ENCODE measurements around the gene OPRL1.
"Not testable (repeated sequence)": the region's sequence is repeated elsewhere in the genome, so short reads cannot be mapped to it uniquely, and the experiment has no call there.

OPRL1 gene

DNA sequence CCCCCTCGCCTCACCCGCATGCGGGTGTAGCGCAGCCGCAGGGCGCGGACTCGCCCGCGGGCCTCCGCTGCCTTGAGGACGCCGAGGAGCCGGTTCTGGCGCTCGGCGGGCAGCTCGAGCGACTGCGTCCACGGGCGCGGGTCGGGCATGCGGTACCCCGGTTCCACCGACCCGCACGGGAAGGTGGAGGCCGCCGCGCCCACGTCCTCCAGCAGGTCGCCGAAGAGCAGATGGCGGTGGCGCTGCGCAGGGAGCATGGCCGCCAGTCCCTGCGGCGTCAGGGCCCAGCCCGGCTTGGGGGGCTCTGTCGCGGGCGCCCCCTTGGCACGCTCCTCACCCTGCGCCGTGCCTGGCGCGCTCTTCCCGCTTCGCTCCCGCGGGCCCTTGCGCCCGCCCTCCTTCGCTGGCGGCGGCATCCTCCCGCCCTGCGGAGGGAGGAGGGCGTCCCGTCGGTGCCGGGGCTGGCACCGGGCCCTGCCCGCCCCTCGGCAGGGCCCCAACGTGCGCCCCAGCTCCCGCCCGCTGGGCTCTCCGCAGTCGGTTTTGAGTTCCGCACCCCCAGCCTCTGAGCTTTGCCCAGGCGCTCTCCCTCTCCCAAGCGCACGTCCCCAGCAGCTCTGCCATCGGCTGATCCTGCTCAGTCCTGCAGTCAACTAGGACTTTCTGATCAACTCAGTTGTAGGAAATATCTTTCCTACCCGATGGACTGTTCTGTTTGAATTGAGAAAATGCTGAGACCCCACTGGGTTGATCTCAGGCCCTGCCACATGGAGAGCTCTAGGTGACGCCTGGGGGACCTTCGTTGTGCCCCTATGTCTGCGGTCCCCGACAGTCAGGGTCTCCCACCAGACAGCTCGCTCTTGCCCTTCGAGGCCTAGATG is 4.2 kb downstream of the OPRL1 start, which contains the start of gene LKAAEAR1:
LKAAEAR1 (minus strand) TSS at position 595 of the 881 bp plus-strand sequence; CDS start at position 416, 179 bp downstream.
- no peak for DNase-seq (ENCODE audit: low read depth in 1 of 2, low spot score in 1 of 2)

DNA sequence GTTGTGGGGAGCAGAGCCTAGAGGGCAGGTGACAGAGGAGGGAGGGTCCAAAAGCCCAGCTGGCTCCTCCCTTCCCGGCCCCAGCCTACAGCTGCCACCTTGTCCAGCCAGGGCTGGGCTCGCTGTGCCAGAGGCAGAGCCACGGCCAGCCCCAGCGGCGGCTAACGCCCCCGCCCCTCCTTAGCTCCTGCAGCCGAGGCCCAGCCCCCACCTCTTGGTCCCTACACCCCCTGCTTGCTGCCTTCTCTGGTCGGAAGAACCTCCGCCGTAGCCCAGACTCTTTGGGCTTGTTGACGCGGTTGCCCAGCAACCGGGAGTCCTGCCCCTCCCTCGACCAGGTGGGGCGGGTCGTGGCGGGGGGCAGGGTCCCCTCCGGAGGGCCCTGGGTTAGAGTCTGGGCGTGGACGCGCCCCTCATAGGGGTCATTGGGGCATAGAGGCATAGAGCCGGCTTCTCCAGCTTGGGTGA is 4.8 kb downstream of the OPRL1 start:
- DNase-seq (ENCODE audit: low read depth in 1 of 2, low spot score in 1 of 2): no peak

DNA sequence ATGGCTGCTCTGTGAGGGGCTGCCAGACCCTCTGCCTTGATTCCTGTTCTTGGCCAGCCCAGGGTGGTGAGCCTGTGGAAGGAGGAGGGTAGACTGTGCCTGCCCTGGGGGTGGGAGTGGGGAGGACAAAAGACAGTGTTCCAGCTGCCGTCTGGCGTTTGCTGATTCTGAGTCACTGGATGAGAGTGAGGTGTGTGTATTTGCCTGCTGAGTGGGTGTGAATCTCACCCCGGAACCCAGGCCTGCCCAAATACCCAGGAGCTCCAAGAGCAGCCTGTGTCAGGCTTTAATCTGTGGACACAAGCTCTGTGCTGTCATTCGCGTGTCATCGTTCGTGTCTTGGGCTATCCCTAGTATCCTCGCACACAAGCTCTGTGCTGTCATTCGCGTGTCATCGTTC is 6.9 kb downstream of the OPRL1 start:
- no peak for DNase-seq (ENCODE audit: low read depth in 1 of 2, low spot score in 1 of 2)

DNA sequence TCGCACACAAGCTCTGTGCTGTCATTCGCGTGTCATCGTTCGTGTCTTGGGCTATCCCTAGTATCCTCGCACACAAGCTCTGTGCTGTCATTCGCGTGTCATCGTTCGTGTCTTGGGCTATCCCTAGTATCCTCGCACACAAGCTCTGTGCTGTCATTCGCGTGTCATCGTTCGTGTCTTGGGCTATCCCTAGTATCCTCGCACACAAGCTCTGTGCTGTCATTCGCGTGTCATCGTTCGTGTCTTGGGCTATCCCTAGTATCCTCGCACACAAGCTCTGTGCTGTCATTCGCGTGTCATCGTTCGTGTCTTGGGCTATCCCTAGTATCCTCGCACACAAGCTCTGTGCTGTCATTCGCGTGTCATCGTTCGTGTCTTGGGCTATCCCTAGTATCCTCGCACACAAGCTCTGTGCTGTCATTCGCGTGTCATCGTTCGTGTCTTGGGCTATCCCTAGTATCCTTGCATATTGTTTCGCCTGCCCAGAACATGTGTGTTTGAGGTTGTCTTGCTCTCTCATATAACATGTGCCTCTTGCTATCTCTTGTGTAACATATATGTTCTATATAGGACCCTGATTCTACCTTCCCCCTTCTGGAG is 7.4 kb downstream of the OPRL1 start:
- DNase-seq (ENCODE audit: low read depth in 1 of 2, low spot score in 1 of 2): not testable (repeated sequence)

DNA sequence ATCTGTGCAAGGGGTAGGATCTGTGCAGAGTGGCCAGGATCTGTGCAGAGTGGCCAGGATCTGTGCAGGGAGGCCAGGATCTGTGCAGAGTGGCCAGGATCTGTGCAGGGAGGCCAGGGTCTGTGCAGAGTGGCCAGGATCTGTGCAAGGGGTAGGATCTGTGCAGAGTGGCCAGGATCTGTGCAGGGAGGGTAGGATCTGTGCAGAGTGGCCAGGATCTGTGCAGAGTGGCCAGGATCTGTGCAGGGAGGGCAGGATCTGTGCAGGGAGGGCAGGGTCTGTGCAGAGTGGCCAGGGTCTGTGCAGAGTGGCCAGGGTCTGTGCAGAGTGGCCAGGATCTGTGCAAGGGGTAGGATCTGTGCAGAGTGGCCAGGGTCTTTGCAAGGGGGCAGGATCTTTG is 8.7 kb downstream of the OPRL1 start:
- DNase-seq (ENCODE audit: low read depth in 1 of 2, low spot score in 1 of 2): not testable (repeated sequence)

DNA sequence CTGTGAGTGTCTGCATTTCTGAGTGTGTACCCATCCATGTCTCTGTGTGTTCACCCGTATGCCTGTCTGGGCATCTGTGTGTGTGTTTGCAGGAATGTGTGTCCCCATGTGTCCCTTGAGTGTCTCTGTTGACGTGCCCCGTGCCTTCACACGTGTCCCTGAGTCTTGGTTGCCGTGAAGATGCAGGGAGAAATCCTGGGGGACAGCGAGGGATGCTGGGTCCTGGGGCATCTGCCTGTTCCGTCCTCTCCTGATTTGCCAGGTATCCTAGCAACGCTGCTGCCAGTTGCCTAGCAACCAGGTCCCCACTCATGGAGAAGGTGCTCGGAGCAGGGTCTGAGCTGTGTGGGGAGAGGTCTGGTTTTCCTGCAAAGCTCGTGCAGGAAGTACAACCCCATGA is 10.3 kb downstream of the OPRL1 start:
- DNase-seq (ENCODE audit: low read depth in 1 of 2, low spot score in 1 of 2): no peak

DNA sequence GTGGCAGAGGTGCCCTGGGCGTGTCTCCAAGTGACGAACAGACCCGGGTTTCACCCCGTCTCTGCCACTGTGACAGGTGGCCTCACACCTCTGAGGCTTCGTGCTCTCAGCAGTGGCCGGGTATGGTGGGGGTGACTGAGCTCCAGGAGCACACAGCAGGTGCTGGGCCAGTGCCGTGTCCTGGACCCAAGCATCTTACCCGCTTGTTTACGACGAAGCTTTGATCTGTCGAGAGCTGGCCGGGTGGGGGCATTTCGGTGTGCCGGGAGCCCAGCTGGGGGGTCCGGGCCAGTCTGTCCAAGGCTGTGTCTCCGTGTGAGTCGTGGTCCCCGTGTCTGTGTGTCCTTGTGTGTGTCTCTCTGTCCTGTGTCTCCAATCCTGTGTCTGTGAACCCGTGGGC is 11.5 kb downstream of the OPRL1 start:
- no peak for DNase-seq (ENCODE audit: low read depth in 1 of 2, low spot score in 1 of 2)

DNA sequence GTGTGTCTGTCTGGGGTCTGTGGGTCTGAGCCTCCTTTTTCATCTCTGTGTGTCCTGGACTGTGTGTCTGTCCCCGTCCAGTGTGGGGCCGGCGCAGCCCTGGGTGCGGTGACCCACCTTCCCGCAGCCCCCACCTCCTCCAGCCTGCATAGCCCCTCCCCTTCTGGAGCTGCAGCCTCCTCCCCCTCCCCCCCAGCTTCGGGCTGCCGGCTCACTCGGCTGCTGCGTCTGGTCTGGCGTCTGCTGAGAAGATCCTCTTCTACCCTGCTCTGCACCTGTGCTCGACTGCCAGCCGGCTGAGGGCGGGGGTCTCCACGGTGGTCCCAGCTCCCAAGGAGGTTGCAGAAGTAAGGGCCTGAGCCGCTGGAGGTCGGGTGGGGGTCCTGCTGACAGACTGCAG is 11.9 kb downstream of the OPRL1 start:
- DNase-seq (ENCODE audit: low read depth in 1 of 2, low spot score in 1 of 2): no peak

DNA sequence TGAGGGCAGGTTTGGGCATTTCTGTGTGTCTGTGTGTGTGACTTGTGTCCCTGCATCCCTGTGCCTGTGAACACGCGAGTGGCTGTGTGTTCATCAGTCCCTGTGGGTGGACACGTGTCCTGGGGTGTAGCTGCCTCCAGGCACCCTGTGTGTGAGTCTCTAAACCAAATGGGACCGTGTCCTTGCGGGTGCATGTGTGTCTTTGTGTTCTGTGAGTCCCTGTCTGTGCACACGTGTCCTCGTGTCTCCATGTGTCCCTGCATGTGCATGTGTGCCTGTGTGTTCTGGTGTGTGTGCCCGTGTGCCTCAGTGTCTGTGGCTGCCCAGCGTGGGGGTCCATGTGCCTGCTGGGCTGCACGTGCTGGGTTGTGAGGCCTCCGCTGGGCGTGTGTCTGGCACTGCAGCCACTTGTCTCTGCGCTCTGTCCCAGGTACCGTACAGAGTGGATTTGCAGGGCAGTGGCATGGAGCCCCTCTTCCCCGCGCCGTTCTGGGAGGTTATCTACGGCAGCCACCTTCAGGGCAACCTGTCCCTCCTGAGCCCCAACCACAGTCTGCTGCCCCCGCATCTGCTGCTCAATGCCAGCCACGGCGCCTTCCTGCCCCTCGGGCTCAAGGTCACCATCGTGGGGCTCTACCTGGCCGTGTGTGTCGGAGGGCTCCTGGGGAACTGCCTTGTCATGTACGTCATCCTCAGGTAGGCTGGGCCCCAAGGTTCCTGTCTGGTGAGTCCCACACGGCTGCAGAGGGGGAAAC is 12.6 kb downstream of the OPRL1 start:
- DNase-seq (ENCODE audit: low read depth in 1 of 2, low spot score in 1 of 2): no peak

DNA sequence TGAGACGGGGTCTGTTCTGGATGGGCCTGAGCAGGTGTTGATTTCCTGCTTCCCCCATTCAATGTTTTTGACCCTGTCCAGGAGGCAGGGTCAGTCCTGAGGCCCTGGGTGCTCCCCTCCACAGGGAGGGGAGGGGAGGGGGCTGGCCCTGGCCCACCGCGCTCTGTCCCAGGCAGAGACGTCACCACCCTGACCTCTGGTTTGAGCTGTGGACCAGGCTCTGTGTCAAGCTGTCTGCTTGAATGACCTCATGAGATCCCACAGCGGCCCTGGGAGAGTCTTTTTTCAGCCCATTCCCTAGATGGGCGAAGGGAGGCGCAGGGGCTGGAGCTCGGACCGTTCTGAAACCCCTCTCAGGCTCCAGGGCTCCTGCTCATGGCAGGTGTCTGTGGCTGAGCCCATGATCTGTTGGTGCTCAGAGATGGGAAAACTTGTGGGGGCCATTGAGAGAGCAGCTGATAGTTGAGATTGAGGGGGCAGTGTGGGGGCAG is 13.2 kb downstream of the OPRL1 start:
- no peak for DNase-seq (ENCODE audit: low read depth in 1 of 2, low spot score in 1 of 2)

DNA sequence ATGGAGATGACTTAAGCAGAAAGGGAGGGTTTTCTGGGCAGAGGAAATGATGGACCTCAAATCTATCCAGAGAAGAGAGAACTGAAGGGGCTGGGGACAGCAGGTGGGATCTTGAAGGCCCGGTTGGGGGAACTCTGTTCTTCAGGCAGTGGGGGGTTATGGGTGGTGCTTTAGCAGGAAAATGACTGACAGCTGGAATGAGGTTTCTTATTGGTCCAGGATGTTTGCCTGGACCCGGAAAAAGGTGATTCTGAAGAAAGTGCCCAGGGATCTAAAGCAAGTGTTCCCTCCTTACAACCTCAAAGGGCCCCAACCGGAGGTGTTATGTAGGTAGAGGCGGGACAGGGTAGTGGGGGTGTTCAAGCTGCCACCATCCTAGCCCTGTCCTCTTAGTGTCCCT is 15.6 kb downstream of the OPRL1 start:
- no peak for DNase-seq (ENCODE audit: low read depth in 1 of 2, low spot score in 1 of 2)

DNA sequence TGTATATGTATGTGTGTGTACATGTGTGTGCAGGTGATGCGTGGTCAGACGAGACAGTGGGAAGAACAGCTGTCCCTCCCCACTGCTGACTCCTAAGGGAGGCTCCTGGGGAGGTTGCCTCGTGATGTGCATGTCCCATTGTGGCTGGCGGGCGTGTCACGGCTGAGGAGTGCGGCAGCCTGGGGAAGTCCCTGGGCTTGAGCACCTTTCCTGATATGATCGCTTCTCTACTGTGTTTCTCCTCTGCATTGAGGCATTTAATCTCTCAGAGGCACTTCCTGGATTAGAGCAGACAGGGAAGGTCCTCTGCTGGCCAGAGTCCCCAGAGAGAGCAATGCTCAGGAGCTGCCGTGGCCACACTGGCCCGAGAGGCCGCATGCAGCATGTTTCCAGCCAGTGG is 16.0 kb downstream of the OPRL1 start:
- no peak for DNase-seq (ENCODE audit: low read depth in 1 of 2, low spot score in 1 of 2)

DNA sequence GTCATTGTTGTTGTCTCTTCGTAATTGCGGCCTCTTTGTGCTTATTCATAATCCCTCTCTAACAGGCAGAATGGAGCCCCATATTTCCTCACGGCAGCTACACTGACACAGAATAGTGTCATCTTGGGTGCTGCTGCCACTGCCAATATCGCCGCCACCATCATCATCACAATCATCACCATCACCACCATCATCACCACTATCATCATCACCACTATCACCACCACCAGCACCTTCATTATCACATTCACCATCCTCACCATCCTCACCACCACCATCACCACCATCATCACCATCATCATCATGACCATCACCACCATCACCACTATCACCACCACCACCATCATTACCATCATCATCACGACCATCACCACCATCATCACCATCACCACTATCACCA is 16.7 kb downstream of the OPRL1 start:
- DNase-seq (ENCODE audit: low read depth in 1 of 2, low spot score in 1 of 2): no peak

DNA sequence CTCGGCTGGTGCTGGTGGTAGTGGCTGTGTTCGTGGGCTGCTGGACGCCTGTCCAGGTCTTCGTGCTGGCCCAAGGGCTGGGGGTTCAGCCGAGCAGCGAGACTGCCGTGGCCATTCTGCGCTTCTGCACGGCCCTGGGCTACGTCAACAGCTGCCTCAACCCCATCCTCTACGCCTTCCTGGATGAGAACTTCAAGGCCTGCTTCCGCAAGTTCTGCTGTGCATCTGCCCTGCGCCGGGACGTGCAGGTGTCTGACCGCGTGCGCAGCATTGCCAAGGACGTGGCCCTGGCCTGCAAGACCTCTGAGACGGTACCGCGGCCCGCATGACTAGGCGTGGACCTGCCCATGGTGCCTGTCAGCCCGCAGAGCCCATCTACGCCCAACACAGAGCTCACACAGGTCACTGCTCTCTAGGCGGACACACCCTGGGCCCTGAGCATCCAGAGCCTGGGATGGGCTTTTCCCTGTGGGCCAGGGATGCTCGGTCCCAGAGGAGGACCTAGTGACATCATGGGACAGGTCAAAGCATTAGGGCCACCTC is 18.7 kb downstream of the OPRL1 start:
- no peak for DNase-seq (ENCODE audit: low read depth in 1 of 2, low spot score in 1 of 2)

DNA sequence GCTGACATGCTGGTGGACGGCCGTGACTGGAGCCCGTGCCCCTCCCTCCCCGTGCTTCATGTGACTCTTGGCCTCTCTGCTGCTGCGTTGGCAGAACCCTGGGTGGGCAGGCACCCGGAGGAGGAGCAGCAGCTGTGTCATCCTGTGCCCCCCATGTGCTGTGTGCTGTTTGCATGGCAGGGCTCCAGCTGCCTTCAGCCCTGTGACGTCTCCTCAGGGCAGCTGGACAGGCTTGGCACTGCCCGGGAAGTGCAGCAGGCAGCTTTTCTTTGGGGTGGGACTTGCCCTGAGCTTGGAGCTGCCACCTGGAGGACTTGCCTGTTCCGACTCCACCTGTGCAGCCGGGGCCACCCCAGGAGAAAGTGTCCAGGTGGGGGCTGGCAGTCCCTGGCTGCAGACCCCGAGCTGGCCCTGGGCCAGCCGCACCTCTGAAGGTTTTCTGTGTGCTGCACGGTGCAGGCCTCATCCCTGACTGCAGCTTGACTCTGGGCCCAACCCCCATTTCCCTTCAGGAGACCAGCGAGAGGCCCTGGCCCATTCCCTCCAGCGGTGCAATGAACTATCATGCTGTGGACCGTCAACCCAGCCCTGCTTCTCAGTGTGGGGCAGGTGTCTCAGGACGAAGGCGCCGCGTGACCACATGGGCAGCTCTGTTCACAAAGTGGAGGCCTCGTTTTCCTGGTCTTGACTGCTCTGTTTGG is 19.4 kb downstream of the OPRL1 start:
- no peak for DNase-seq (ENCODE audit: low read depth in 1 of 2, low spot score in 1 of 2)

DNA sequence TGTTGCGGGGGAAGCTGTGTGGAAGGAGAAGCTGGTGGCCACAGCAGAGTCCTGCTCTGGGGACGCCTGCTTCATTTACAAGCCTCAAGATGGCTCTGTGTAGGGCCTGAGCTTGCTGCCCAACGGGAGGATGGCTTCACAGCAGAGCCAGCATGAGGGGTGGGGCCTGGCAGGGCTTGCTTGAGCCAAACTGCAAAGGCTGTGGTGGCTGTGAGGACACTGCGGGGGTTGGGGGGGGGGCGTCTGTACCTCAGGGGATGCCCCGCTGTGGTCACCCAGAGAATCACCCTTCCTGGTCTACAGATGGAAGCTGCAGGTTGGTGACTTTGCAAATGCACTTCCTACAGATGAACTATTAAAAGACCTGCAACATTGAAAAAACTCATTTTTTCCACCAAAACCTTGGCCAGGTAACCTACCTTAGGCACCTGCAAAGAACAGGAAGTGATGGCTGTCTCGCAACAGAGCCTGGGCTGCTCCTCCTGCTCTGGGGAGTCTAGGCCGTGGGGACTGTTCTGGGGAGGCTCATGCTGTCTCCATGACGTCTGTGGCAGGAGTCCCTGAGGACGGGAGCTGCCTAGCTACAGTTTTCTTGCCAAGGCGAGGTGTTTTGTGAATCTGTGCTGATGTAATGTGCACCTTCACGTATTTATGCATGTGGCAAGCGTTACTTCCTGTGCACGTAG is 20.1 kb downstream of the OPRL1 start:
- DNase-seq (ENCODE audit: low read depth in 1 of 2, low spot score in 1 of 2): no peak

DNA sequence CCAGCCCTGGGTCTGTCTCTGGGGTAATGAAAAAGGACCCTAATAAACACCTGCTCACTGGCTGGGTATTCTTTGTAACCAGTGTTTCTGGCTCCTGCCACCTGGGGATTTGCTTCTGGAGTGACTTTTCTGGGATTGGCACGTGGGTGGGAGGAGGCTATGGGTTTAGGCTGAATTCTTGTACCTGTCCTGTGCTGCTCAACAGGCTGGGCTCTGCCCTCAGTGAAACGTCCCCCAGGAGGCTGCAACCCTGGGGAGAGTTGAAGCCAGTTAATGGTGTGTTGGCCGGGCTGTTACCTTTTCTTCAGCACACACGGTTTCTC is 20.6 kb downstream of the OPRL1 start:
- DNase-seq (ENCODE audit: low read depth in 1 of 2, low spot score in 1 of 2): no peak

DNA sequence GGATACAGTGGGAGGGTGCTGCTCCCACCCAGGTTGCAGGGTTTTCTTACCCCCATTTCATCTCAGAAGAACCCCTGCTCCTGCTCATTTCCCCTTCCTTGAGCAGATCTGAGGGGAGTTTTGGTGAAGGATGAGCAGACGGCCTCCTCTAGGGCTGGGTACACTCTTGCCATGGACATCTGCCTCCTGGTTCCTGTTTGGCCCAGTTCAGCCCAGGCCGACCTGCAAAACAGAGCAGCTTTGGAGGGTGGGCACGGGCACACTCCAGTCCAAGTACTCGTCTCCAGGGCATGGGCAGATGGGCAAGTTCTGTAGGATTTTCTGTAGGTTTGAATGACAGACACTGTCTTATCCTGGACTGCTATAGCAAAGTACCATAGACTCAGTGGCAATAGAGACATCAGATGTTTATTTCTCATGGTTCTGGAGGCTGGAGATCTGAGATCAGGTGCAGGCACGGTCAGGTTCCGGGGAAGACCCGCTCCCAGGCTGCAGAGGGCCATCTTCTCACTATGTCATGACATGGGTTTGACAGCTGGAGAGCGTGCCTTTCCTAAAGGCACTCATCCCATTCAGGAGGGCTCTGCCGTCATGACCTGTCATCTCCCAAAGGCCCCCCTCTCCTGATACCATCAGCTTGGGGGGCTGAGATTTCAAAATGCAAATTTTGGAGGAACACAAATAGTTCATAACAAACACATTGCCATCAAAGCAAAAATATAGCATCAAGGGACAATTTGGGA is 21.2 kb downstream of the OPRL1 start:
- DNase-seq (ENCODE audit: low read depth in 1 of 2, low spot score in 1 of 2): no peak

DNA sequence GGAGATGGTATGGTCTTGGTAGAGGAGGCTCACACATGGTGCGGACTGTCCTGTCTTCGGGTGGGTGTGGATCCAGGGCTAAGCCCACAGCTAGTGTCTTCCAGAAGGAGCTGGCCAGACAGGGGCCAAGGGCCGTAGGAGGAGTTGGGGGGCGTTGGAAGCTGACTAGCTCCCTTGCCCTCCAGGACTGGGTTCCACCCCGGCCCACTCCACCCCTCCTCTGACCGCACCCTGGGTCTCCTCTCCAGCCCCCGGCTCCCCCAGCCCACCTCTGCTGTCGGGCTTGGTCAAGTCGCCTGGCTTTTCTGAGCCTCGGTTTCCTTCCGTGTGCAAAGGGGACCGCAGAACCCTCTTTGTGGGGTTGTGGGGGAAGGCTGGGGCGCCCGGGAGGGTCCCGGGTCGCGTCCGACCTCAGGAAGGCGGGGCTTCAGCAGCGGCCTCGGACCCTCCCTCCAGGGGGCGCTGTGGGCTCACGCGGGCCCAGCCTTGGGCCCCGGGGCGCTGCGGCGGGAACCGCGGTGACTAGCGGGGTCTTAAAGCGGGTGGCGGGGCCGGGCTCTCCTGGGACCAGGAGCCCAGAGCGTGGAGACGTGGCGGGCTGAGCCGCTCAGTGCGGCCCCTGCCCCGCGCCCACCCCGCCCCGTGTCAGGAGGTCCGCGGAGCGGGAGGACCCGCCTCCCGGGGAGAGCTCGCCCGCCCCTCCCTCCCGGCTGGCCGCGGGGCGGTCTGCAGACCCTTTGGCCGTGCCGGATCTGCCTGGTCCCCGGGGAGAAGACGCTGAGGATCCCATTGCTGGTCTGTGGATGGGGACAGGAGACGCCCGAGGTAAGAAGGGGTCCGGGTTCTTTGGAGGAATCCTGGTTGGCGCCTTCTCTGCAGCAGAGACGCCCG is 22.1 kb downstream of the OPRL1 start:
- peak; percentile 44 to 56 for DNase-seq (ENCODE audit: low read depth in 1 of 2, low spot score in 1 of 2)

All from activated T-helper 1 cell treated with anti-CD3 and anti-CD28 coated beads, Interleukin-2, amount 50 U/mL, for 16 hours (primary cell).